Cardiac atrium fibroblast (primary cell): Measurements from ENCODE around the gene OR4E1. TPM values are rescaled to one million over a fixed set of nuclear protein-coding genes. Genes with fewer than 3 reads are reported as not detected.

Source experiments
- total RNA-seq: library from RNA; depleted of rRNA; stranded (reverse); fragments of >200 nt; gene quantifications from 2 replicates; pipeline ENCODE4 v1.2.3, GENCODE V29; 2015

The OR4E1 gene
- not detected in 2 replicates for total RNA-seq

GRCh38 chr14:21673718-21674117 is at the start of gene OR4E1:
Gene OR4E1, minus strand, starts transcription at chr14:21673818. Its CDS starts 2,883 bp downstream, at chr14:21670935.

GRCh38 chr14:21653331-21653885 is 20.2 kb downstream of the OR4E1 start, which contains the start of gene OR4E2:
Gene OR4E2, plus strand, starts transcription at chr14:21653835. Its CDS starts 11,248 bp downstream, at chr14:21665083.

GRCh38 chr14:21634840-21635239 is 38.8 kb downstream of the OR4E1 start, which contains the start of gene OR10G2:
Gene OR10G2, minus strand, starts transcription at chr14:21634940. Its CDS starts 98 bp downstream, at chr14:21634842.

Other genes starting within 250 kb of the OR4E1 start
- gene CHD8, start 217.7 kb downstream of the OR4E1 start, total RNA-seq: 37.3 and 40.3 TPM in 2 replicates
- 19.0 and 29.4 TPM in 2 replicates for gene RAB2B, start 196.9 kb downstream of the OR4E1 start, total RNA-seq
- gene TOX4, start 196.6 kb downstream of the OR4E1 start, total RNA-seq: 45.1 and 54.9 TPM in 2 replicates
- gene METTL3, start 162.5 kb downstream of the OR4E1 start, total RNA-seq: 35.6 and 39.7 TPM in 2 replicates
- 4.7 and 11.0 TPM in 2 replicates for gene SALL2, start 147.5 kb downstream of the OR4E1 start, total RNA-seq
- gene OR10G3, start 93.7 kb downstream of the OR4E1 start, total RNA-seq: not detected in 2 replicates
- not detected in 2 replicates for gene OR10G2, start 38.9 kb downstream of the OR4E1 start, total RNA-seq
- gene OR4E2, start 20.0 kb downstream of the OR4E1 start, total RNA-seq: not detected in 2 replicates